GM23338 (cell line): ENCODE measurements around the gene CTNNA2. TPM values are rescaled to one million over a fixed set of nuclear protein-coding genes. Genes with fewer than 3 reads are reported as not detected.

Experiments
- ATAC-seq: fragments of 200-7000 bp; cut with Tn5 transposase; 3 replicates; pipeline ENCODE4 v1.9.1; 2020
- DNase-seq: peaks from one replicate; pipeline ENCODE4 v3.0.0-alpha.2; 2015; ENCODE audit warnings: low spot score
- H2AFZ ChIP-seq: fragments of 200-600 bp; sonication (generic); 2 replicates; pipeline ENCODE4 v1.8.0; 2016; ENCODE audit warnings: antibody characterized with exemption, mild to moderate bottlenecking, moderate library complexity
- H3F3A ChIP-seq: fragments of 200-600 bp; sonication (generic); replicated peaks from 2 replicates; pipeline ENCODE4 v1.8.0; 2017; ENCODE audit warnings: antibody characterized with exemption, mixed run types, low read depth
- H3K27ac ChIP-seq: fragments of 200-600 bp; sonication (generic); 2 replicates; pipeline ENCODE4 v1.6.1; 2016; ENCODE audit warnings: low read depth
- H3K27me3 ChIP-seq: fragments of 200-600 bp; sonication (generic); 2 replicates; pipeline ENCODE4 v1.8.0; 2016; ENCODE audit warnings: mild to moderate bottlenecking, mixed run types, moderate library complexity; ENCODE audit not compliant: insufficient read depth
- H3K36me3 ChIP-seq: fragments of 200-600 bp; sonication (generic); 2 replicates; pipeline ENCODE4 v1.8.0; 2016; ENCODE audit warnings: mild to moderate bottlenecking; ENCODE audit not compliant: insufficient read depth
- H3K4me1 ChIP-seq: fragments of 200-600 bp; sonication (generic); 2 replicates; pipeline ENCODE4 v1.8.0; 2016; ENCODE audit warnings: mild to moderate bottlenecking, moderate library complexity; ENCODE audit not compliant: insufficient read depth
- H3K4me2 ChIP-seq: fragments of 200-600 bp; sonication (generic); 2 replicates; pipeline ENCODE4 v1.7.1; 2017; ENCODE audit warnings: mixed run types
- H3K4me3 ChIP-seq: fragments of 200-600 bp; sonication (generic); 2 replicates; pipeline ENCODE4 v1.6.1; 2016; ENCODE audit warnings: mixed run types
- H3K79me2 ChIP-seq: fragments of 200-600 bp; sonication (generic); replicated peaks from 2 replicates; pipeline ENCODE4 v1.8.0; 2017; ENCODE audit warnings: mild to moderate bottlenecking; ENCODE audit not compliant: insufficient read depth
- H3K9me2 ChIP-seq: fragments of 200-600 bp; sonication (generic); 2 replicates; pipeline ENCODE4 v1.8.0; 2017; ENCODE audit not compliant: insufficient read depth
- H4K20me1 ChIP-seq: fragments of 200-600 bp; sonication (generic); replicated peaks from 2 replicates; pipeline ENCODE4 v1.8.0; 2017; ENCODE audit warnings: mild to moderate bottlenecking; ENCODE audit not compliant: insufficient read depth
- H3K27ac Mint-ChIP-seq: 2 replicates; pipeline ENCODE4 v1.8.0; 2020; ENCODE audit warnings: inconsistent platforms, mild to moderate bottlenecking, moderate library complexity, mixed read lengths
- H3K27me3 Mint-ChIP-seq: 3 replicates; pipeline ENCODE4 v1.8.0; 2022; ENCODE audit warnings: low read depth, mild to moderate bottlenecking, moderate library complexity, mixed read lengths, inconsistent platforms; ENCODE audit not compliant: insufficient read depth, poor library complexity
- H3K36me3 Mint-ChIP-seq: 3 replicates; pipeline ENCODE4 v1.8.0; 2021; ENCODE audit warnings: low read depth, mild to moderate bottlenecking, inconsistent platforms, moderate library complexity, mixed read lengths
- H3K4me1 Mint-ChIP-seq: 3 replicates; pipeline ENCODE4 v1.8.0; 2020; ENCODE audit warnings: mild to moderate bottlenecking, inconsistent platforms, mixed read lengths
- H3K4me3 Mint-ChIP-seq: 3 replicates; pipeline ENCODE4 v1.8.0; 2021; ENCODE audit warnings: moderate library complexity, mild to moderate bottlenecking, inconsistent platforms, mixed read lengths
- H3K9me3 Mint-ChIP-seq: 3 replicates; pipeline ENCODE4 v1.8.0; 2020; ENCODE audit warnings: moderate library complexity, mild to moderate bottlenecking, inconsistent platforms, mixed read lengths
- CREB1 ChIP-seq: fragments of 250-450 bp; sonication (Bioruptor Pico); IDR thresholded peaks from 2 replicates; pipeline ENCODE4 v1.5.0; 2020; ENCODE audit warnings: low read depth, mild to moderate bottlenecking, moderate library complexity
- ETS1 ChIP-seq: IDR thresholded peaks from 2 replicates; pipeline ENCODE4 v1.6.1; 2016; ENCODE audit warnings: antibody characterized with exemption
- NANOG ChIP-seq: IDR thresholded peaks from 2 replicates; pipeline ENCODE4 v1.6.1; 2016; ENCODE audit warnings: antibody characterized with exemption, borderline replicate concordance
- POLR2AphosphoS5 ChIP-seq: IDR thresholded peaks from 2 replicates; pipeline ENCODE4 v1.6.1; 2016; ENCODE audit warnings: antibody characterized with exemption, low read depth
- STAT1 ChIP-seq: IDR thresholded peaks from one replicate; pipeline ENCODE4 v1.6.1; 2016; ENCODE audit warnings: antibody characterized with exemption; ENCODE audit not compliant: unreplicated experiment
- ZNF114 ChIP-seq: fragments of 250-450 bp; sonication (Bioruptor Pico); IDR thresholded peaks from 2 replicates; pipeline ENCODE4 v1.5.0; 2020; ENCODE audit warnings: mild to moderate bottlenecking, moderate library complexity
- ZNF462 ChIP-seq: fragments of 250-450 bp; sonication (Bioruptor Pico); IDR thresholded peaks from 2 replicates; pipeline ENCODE4 v1.5.0; 2020; ENCODE audit warnings: mild to moderate bottlenecking, moderate library complexity
- polyA plus RNA-seq: library from polyadenylated mRNA; unstranded; fragments of >200 nt; fragmentation: Nextera tagmentation; extraction: Ambion mirVana; gene quantifications from 2 replicates; pipeline ENCODE4 v1.2.1, GENCODE V29; 2016
- total RNA-seq: library from RNA; depleted of rRNA; stranded (reverse); fragments of >200 nt; shearing (Covaris generic); gene quantifications from 2 replicates; pipeline ENCODE4 v1.2.3, GENCODE V29; 2014
- TF ChIP-seq, protein P1 (sequence below): IDR thresholded peaks from one replicate; pipeline ENCODE4 v1.6.1; 2018; ENCODE audit warnings: antibody characterized with exemption; ENCODE audit not compliant: unreplicated experiment
- TF ChIP-seq, protein P2 (sequence below), 2 experiments: fragments of 200-600 bp in 1 of 2; sonication (generic) in 1 of 2; conservative IDR thresholded peaks; 2 replicates each; pipeline versions ENCODE4 v1.5.1 to v1.6.1; 2016 to 2017; ENCODE audit warnings: antibody characterized with exemption in 2 of 2, low read depth in 2 of 2, mild to moderate bottlenecking in 2 of 2, moderate library complexity in 1 of 2

Gene CTNNA2
- total and polyA plus RNA-seq, 2 experiments from 2014 or later = 6.4 to 15.6 TPM

- no peak for TF ChIP-seq ZNF462 (CRISPR knock-in tag)
- no peak for TF ChIP-seq CREB1 (CRISPR knock-in tag)
- TF ChIP-seq ETS1 = no peak
- no peak for TF ChIP-seq NANOG
Measured at GRCh38 chr2:80217446-80217845, 704.6 kb downstream of the CTNNA2 start (continued).

- Mint-ChIP-seq H3K36me3 (no peaks in the 10 kb centered on the region), H3K27ac (no peak overlapping the region), H3K9me3 (peaks cover 7% of the 10 kb centered on the region; the same call in 2 of the 3 replicates), H3K27me3 (peaks cover 3% of the 10 kb centered on the region), H3K4me1 (no peaks in the 10 kb centered on the region), H3K4me3 (no peak overlapping the region)
- H3K4me3 ChIP-seq = no peak overlapping the region
- H3K4me2 ChIP-seq = no peak overlapping the region
- H3K9me2 ChIP-seq = 0 out of 2 replicates have a peak, but pooled peaks cover 12% of the 10 kb centered on the region
- no peak for DNase-seq
- no peaks in the 10 kb centered on the region for H3F3A ChIP-seq
- ATAC-seq = no peak
- H3K4me1 ChIP-seq = no peaks in the 10 kb centered on the region
- no peaks in the 10 kb centered on the region for H3K36me3 ChIP-seq
- no peaks in the 10 kb centered on the region for H4K20me1 ChIP-seq
- no peaks in the 10 kb centered on the region for H3K79me2 ChIP-seq
- H3K27me3 ChIP-seq = no peaks in the 10 kb centered on the region
- no peak overlapping the region for H3K27ac ChIP-seq
- no peak overlapping the region for H2AFZ ChIP-seq
- TF ChIP-seq, protein P1, sequence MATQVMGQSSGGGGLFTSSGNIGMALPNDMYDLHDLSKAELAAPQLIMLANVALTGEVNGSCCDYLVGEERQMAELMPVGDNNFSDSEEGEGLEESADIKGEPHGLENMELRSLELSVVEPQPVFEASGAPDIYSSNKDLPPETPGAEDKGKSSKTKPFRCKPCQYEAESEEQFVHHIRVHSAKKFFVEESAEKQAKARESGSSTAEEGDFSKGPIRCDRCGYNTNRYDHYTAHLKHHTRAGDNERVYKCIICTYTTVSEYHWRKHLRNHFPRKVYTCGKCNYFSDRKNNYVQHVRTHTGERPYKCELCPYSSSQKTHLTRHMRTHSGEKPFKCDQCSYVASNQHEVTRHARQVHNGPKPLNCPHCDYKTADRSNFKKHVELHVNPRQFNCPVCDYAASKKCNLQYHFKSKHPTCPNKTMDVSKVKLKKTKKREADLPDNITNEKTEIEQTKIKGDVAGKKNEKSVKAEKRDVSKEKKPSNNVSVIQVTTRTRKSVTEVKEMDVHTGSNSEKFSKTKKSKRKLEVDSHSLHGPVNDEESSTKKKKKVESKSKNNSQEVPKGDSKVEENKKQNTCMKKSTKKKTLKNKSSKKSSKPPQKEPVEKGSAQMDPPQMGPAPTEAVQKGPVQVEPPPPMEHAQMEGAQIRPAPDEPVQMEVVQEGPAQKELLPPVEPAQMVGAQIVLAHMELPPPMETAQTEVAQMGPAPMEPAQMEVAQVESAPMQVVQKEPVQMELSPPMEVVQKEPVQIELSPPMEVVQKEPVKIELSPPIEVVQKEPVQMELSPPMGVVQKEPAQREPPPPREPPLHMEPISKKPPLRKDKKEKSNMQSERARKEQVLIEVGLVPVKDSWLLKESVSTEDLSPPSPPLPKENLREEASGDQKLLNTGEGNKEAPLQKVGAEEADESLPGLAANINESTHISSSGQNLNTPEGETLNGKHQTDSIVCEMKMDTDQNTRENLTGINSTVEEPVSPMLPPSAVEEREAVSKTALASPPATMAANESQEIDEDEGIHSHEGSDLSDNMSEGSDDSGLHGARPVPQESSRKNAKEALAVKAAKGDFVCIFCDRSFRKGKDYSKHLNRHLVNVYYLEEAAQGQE = no peak
- TF ChIP-seq, protein P2, sequence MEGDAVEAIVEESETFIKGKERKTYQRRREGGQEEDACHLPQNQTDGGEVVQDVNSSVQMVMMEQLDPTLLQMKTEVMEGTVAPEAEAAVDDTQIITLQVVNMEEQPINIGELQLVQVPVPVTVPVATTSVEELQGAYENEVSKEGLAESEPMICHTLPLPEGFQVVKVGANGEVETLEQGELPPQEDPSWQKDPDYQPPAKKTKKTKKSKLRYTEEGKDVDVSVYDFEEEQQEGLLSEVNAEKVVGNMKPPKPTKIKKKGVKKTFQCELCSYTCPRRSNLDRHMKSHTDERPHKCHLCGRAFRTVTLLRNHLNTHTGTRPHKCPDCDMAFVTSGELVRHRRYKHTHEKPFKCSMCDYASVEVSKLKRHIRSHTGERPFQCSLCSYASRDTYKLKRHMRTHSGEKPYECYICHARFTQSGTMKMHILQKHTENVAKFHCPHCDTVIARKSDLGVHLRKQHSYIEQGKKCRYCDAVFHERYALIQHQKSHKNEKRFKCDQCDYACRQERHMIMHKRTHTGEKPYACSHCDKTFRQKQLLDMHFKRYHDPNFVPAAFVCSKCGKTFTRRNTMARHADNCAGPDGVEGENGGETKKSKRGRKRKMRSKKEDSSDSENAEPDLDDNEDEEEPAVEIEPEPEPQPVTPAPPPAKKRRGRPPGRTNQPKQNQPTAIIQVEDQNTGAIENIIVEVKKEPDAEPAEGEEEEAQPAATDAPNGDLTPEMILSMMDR (conservative IDR thresholded peaks at IDR 0.05; ENCODE audit: low read depth in 2 of 2) = no peak
- no peak for TF ChIP-seq ZNF114
- no peak for TF ChIP-seq STAT1
- TF ChIP-seq POLR2AphosphoS5 = no peak
Measured at GRCh38 chr2:80222644-80223043, 709.8 kb downstream of the CTNNA2 start.
